Activated T-helper 1 cell treated with anti-CD3 and anti-CD28 coated beads, Interleukin-2, amount 50 U/mL, for 16 hours (primary cell): ENCODE measurements around the gene CACNB2.
"Not testable (repeated sequence)": the region's sequence is repeated elsewhere in the genome, so short reads cannot be mapped to it uniquely, and the experiment has no call there.

Experiments used
- DNase-seq, 2 donors: peaks; one replicate each; pipeline ENCODE4 v3.0.0-alpha.2; 2020; ENCODE audit warnings: low read depth in 1 of 2, low spot score in 1 of 2

The CACNB2 gene

DNA sequence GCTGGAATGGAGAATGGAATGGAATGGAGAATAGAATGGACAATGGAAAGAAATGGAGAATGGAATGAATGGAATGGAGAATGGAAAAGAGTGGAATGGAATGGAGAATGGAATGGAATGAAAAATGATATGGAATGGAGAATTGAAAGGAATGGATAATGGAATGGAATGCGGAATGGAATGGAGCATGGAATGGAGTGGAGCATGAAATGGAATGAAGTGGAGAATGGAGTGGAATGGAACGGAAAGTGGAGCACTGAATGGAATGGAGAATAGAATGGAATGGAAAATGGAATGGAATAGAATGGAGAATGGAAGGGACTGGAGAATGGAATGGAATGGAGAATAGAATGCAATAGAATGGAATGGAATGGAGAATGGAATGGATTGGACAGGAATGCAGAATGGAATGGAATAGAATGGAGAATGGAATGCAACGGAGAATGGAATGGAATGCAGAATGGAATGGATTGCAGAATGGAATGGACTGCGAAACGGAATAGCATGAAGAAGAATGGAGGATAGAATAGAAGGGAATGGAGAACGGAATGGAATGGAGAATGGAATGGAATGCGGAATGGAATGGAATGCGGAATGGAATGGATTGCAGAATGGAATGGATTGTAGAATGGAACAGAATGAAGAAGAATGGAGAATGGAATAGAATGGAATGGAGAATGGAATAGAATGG is 421.8 kb downstream of the CACNB2 start:
- no peak for DNase-seq

DNA sequence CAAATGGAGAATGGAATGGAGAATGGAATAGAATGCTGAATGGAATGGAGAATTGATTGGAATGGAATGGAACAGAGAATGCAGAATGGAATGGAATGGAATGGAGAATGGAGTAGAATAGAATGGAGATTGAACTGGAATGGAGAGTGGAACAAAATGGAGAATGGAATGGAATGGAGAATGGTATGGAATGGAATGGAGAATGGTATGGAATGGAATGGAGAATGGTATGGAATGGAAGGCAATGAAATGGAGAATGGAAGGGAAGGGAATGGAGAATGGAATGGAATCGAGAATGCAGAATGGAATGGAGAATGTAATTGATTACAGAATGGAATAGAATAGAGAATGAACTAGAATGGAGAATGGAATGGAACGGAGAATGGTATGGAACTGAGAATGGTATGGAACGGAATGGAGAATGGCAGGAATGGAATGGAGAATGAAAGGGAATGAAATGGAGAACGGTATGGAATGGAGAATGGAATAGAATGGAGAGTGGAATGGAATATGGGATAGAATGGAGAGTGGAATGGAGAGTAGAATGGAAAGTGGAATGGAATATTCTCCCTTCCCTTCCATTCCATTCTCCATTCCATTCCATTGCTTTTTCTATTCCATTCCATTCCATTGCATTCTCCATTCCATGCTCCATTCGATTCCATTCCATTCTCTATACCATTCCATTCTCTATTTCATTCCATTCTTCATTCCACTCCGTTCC is 422.9 kb downstream of the CACNB2 start:
- DNase-seq: no peak

DNA sequence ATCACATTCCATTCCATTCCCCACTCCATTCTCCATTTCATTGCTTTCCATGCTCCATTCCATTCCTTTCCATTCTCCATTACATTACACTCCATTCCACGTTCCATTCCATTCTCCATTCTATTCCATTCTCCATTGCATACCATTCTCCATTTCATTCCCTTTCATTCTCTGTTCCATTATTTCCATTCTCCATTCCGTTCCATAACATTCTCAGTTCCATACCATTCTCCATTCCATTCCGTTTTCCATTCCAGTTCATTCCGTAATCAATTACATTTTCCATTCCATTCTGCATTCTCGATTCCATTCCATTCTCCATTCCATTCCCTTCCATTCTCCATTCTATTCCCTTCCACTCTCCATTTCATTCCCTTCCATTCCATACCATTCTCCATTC is 424.8 kb downstream of the CACNB2 start:
- DNase-seq: no peak

DNA sequence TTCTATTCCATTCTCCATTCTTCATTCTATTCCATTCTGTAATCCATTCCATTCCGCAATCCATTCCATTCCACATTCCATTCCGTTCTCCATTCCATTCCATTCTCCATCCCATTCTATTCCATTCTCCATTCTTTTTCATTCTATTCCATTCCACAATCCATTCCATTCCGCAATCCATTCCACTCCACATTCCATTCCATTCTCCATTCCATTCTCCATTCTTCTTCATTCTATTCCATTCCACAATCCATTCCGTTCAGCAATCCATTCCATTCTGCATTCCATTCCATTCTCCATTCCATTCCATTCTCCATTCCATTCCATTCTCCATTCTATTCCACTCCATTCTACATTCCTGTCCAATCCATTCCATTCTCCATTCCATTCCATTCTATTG is 426.0 kb downstream of the CACNB2 start:
- no peak for DNase-seq

DNA sequence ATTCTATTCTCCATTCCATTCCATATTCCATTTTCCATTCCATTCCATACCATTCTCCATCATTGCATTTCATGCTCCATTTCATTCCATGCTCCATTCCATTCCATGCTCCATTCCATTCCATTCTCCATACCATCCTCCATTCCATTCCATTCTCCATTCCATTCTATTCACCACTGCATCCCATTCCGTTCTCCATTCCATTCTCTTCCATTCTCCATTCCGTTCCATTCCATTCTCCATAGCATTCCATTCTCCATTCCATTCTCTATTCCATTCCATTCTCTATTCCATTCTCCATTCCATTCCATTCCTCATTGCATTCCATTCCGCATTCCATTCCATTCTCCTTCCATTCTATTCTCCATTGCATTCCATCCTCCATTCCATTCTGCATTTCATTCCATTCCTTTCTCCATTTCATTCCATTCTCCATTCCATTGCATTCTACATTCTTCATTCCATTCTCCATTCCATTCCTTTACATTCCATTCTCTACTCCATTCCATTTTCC is 427.2 kb downstream of the CACNB2 start:
- DNase-seq: no peak

DNA sequence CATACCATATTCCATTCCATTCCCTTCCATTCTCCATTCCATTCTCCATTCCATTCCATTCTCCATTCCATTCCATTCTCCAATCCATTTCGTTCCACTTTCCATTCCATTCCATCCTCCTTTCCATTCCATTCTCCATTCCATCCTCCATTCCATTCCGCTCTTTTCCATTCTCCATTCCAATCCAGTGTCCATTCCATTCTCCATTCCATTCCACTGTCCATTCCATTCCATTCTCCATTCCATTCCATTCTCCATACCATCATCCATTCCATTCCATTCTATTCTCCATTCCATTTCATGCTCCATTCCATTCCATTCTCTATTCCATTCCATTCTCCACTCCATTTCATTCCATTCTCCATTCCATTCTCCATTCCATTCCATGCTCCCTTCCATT is 430.2 kb downstream of the CACNB2 start:
- not testable (repeated sequence) for DNase-seq

DNA sequence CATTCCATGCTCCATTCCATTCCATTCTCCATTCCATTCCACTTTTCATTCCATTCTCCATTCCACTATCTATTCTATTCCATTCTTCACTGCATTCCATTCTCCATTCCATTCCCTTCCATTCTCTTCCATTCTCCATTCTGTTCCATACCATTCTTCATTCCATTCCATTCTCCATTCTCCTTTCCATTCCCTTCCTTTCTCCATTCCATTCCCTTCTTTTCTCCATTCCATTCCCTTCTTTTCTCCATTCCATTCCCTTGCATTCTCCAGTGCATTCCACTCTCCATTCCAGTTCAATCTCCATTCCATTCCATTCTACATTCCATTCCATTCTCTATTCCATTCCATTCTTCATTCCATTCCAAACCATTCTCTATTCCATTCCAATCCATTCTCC is 430.9 kb downstream of the CACNB2 start:
- no peak for DNase-seq

DNA sequence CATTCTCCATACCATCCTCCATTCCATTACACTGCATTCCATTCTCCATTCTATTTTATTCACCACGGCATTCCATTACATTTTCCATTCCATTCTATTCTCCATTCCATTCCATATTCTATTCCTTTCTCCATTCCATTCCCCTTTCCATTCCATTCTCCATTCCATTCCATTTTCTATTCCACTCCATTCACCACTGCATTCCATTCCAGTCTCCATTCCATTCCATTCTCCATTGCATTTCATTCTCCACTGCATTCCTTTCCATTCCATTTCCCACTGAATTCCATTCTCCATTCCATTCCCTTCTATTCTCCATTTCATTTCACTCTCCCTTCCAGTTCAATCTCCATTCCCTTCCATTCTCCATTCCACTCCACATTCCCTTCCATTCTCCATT is 431.6 kb downstream of the CACNB2 start:
- no peak for DNase-seq

DNA sequence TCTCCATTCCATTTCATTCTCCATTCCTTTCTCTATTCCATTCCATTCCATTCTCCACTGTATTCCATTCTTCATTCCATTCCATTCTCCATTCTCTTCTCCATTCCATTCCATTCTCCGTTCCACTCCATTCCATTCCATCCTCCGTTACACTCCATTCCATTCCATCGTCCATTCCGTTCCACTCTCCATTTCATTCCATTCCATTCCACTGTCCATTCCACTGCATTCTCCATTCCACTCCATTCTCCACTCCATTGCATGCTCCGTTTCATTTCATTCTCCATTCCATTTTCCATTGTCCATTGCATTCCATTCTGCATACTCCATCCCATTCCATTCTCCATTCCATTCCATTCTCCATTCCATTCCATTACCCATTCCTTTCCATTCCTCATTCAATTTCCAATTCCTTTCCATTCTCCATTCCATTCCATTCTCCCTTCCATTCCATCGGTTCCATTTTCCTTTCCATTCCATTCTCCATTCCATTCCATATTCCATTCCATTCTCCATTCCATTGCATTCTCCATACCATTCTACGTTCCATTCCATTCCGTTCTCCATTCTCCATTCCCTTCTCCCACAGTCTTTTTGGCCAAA is 432.8 kb downstream of the CACNB2 start:
- no peak for DNase-seq

DNA sequence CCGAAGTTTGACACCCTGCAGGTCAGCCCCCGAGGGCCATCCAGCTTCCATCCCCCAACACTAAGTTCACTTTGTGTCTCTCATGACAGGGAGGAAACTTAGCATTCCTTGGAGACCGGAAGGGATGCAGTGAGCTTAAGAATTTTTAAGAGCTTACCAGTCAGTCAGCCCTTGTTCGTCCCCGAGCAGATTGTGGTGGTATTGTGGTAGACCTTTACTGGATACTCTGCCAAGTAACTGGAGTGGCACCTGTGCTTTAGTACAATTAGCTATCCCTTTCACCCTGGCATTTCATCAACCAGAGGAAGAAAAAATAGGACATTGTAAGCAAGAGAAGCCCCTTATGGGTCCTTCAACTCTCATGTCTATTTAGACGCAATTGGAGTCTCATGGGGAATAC is 436.4 kb downstream of the CACNB2 start:
- DNase-seq: no peak

DNA sequence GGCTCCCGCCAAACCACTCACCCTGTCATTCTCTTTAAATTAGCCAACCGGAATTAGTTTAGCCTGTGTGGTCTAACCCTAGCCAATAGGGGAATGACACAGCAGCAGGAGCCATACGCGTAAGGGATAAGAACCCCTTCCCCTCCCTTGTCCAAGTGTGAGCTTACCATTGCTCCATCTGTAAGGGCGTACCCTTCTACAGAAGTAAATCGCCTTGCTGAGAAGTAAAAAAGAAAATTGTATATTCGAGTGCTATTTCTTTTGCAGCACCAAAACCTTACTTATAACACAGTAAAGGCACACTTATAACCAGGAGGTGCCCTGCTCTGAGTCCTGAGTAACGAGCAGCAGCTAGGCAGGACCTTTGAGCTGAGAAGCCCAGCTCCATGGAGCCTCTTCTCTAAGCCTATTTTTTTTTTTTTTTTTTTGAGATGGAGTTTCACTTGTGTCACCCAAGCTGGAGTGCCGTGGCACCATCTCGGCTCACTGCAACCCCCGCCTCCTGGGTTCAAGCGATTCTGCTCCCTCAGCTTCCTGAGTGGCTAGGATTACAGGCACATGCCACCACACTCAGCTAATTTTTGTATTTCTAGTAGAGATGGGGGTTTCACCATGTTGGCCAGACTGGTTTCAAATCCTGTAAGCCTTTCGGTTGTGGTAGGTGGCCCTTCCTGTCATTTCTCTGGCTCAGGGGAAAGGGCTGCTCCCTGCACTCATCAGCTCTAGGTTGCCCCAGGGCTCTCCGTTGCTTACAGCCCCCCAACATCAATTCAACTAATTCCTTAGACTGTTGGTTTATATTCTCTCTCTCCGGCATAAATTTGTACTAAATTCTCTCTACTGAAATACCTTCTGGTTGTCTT is 437.8 kb downstream of the CACNB2 start:
- DNase-seq: no peak

DNA sequence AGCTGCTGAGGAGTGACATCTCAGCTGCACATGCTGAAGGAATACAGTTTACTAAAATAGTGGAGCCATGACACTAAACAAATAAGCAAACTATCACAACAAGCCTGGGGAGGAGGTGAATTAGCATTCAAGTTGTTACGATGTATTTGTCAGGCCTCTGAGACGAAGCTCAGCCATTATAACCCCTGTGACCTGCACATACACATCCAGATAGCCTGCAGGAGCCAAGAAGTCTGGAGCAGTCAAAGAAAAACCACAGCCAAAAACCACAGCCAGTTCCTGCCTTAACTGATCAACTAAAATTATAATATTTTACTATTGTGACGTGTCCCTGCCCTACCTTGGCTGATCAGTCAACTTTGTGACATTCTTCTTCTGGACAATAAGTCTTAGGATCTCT is 442.6 kb downstream of the CACNB2 start:
- no peak for DNase-seq

DNA sequence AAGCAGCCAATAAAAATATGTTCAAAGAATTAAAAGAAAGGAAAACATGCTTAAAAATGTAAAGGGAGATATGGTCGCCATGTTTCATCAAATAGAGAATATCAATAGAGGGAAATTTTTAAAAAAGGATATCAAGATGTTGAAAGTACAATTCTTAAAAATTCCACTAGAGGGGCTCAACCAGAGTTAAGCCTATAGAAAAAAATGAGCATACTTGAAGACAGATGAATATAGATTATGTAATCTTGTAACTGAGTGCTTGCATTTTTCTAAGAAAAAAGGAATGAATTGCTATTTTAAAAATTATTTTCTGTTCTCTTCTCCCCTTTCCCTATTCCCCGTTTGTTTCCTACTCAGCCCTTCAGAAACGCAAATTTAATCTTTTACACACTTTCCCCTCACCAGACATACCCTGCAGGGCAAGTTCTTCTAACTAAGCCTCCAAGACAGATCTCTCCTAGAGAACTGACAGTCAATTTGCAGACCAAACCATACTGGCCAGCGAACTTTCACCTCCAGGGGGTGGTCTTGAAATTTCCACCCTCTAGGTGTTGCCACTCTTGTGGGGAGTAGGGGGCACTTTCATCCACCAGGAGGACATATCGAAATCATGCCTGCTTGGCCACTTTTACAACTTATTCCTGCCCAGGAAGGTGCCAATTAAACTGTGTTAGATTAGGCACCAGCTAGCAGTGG is 443.5 kb downstream of the CACNB2 start:
- DNase-seq: no peak

DNA sequence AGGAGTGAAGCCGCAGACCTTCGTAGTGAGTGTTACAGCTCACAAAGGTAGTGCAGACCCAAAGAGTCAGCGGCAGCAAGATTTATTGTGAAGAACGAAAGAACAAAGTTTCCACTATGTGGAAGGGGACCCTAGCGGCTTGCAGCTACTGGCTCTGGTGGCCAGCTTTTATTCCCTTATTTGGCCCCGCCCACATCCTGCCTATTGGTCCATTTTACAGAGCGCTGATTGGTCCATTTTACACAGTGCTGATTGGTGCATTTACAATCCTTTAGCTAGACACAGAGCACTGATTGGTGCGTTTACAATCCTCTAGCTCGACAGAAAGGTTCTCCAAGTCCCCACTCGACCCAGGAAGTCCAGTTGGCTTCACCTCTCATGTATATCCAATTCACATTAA is 446.4 kb downstream of the CACNB2 start:
- DNase-seq: not testable (repeated sequence)

DNA sequence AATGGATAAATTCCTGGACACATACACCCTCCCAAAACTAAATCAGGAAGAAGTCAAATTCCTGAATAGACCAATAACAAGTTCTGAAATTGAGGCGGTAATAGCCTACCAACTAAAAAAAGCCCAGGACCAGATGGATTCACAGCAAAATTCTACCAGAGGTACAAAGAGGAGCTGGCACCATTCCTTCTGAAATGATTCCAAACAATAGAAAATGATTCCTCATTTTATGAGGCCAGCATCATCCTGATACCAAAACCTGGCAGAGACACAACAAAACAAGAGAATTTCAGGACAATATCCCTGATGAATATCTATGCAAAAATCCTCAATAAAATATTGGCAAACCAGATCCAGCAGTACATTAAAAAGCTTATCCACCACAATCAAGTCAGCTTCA is 450.9 kb downstream of the CACNB2 start:
- DNase-seq: not testable (repeated sequence)
